A673 (cell line): ENCODE measurements around the gene MYO18B. TPM values are rescaled to one million over a fixed set of nuclear protein-coding genes. Genes with fewer than 3 reads are reported as not detected.

Source experiments
- BruUV-seq: library from RNA; stranded (reverse); fragments of 400-500 nt; replicated peaks from 2 replicates; lab custom pipeline; 2021; lab: Mats Ljungman, UMichigan
- CTCF ChIA-PET: fragments of 300-600 bp; sonication (Branson Sonifier 250); formaldehyde crosslinking; loops from one replicate; lab custom pipeline; 2022; ENCODE audit warnings: antibody characterized with exemption; lab: Charles Lee
- POLR2A ChIA-PET: fragments of 300-600 bp; sonication (Branson Sonifier 250); formaldehyde crosslinking; loops from one replicate; lab custom pipeline; 2022; ENCODE audit warnings: antibody characterized with exemption; ENCODE audit not compliant: low non-redundant PET; lab: Charles Lee
- DNase-seq: peaks from one replicate; pipeline ENCODE4 v3.0.0-alpha.2; 2015; ENCODE audit warnings: low spot score
- H3K27ac ChIP-seq: fragments of 200-600 bp; sonication (generic); 2 replicates; pipeline ENCODE4 v1.5.1; 2016; ENCODE audit warnings: mixed run types, low read depth, mild to moderate bottlenecking, mixed read lengths, antibody characterized with exemption, low read length; ENCODE audit not compliant: poor library complexity, severe bottlenecking
- H3K27me3 ChIP-seq: fragments of 200-600 bp; sonication (generic); replicated peaks from 2 replicates; pipeline ENCODE4 v1.6.1; 2017; ENCODE audit warnings: mixed run types, low read depth, mild to moderate bottlenecking, mixed read lengths, antibody characterized with exemption, low read length; ENCODE audit not compliant: insufficient read depth, poor library complexity
- H3K36me3 ChIP-seq: fragments of 200-600 bp; sonication (generic); 2 replicates; pipeline ENCODE4 v1.6.1; 2016; ENCODE audit warnings: mixed run types, mild to moderate bottlenecking, mixed read lengths, antibody characterized with exemption, low read length; ENCODE audit not compliant: insufficient read depth, poor library complexity, severe bottlenecking
- H3K4me1 ChIP-seq: fragments of 200-600 bp; sonication (generic); 2 replicates; pipeline ENCODE4 v1.6.1; 2017; ENCODE audit warnings: mixed run types, mild to moderate bottlenecking, mixed read lengths, antibody characterized with exemption, low read length; ENCODE audit not compliant: insufficient read depth, poor library complexity, severe bottlenecking
- H3K4me3 ChIP-seq: fragments of 200-600 bp; sonication (generic); 2 replicates; pipeline ENCODE4 v1.5.1; 2016; ENCODE audit warnings: low read depth, mixed run types, mild to moderate bottlenecking, mixed read lengths, low read length; ENCODE audit not compliant: poor library complexity, severe bottlenecking
- H3K9me3 ChIP-seq: fragments of 200-600 bp; sonication (generic); 2 replicates; pipeline ENCODE4 v1.6.1; 2016; ENCODE audit warnings: mixed run types, low read depth, mild to moderate bottlenecking, mixed read lengths, antibody characterized with exemption, low read length; ENCODE audit not compliant: poor library complexity, severe bottlenecking
- EZH2 ChIP-seq: fragments of 200-600 bp; sonication (generic); IDR thresholded peaks from 2 replicates; pipeline ENCODE4 v1.6.1; 2017; ENCODE audit warnings: borderline replicate concordance, low read depth, mild to moderate bottlenecking, mixed read lengths, antibody characterized with exemption, low read length; ENCODE audit not compliant: poor library complexity, severe bottlenecking
- intact Hi-C: fragments of 100-400 bp; cut with micrococcal nuclease; formaldehyde crosslinking; loops from one replicate; pipeline ENCODE4 v1.10.0; 2022; ENCODE audit not compliant: unreplicated experiment
- total RNA-seq: library from RNA; stranded (reverse); gene quantifications from 2 replicates; pipeline ENCODE4 v1.2.3, GENCODE V29; 2021
- TF ChIP-seq, protein P1 (sequence below): fragments of 300-800, 200-600 bp; sonication (generic); conservative IDR thresholded peaks from 2 replicates; pipeline ENCODE4 v1.5.1; 2017; ENCODE audit warnings: low read depth, mild to moderate bottlenecking, antibody characterized with exemption, low read length, moderate library complexity, mixed read lengths

MYO18B gene
- total RNA-seq, 1 experiment from 2014 or later, result not detected

DNA sequence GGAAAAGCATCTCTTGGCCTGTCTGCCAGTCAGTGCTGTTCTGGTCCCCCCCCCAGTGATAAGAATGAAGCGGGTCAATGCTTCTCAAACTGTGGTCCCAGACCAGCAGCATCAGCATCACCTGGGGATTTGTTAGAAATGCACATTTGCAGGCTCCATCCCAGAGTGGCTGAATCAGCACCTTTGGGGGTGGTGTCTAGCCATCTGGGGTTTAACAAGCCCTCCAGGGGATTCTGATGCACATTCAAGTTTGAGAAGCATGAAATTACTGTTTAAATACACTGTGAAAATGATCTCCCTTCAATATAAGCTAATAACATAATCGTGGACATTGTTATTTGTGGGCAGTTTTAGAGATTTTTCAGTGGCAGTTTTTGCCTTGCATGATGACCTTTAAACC, 133.5 kb downstream of the MYO18B start:
- ChIA-PET POLR2A (no interaction called here), CTCF (no interaction called here)
- Histone ChIP-seq H3K27me3 (peaks cover 13% of the 10 kb centered on the region), H3K36me3 (no peaks in the 10 kb centered on the region), H3K4me3 (no peak overlapping the region), H3K4me1 (no peaks in the 10 kb centered on the region), H3K27ac (no peak overlapping the region), H3K9me3 (no peaks in the 10 kb centered on the region)
- TF ChIP-seq, protein P1, sequence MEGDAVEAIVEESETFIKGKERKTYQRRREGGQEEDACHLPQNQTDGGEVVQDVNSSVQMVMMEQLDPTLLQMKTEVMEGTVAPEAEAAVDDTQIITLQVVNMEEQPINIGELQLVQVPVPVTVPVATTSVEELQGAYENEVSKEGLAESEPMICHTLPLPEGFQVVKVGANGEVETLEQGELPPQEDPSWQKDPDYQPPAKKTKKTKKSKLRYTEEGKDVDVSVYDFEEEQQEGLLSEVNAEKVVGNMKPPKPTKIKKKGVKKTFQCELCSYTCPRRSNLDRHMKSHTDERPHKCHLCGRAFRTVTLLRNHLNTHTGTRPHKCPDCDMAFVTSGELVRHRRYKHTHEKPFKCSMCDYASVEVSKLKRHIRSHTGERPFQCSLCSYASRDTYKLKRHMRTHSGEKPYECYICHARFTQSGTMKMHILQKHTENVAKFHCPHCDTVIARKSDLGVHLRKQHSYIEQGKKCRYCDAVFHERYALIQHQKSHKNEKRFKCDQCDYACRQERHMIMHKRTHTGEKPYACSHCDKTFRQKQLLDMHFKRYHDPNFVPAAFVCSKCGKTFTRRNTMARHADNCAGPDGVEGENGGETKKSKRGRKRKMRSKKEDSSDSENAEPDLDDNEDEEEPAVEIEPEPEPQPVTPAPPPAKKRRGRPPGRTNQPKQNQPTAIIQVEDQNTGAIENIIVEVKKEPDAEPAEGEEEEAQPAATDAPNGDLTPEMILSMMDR, result no peak
- no peak for TF ChIP-seq EZH2
- intact Hi-C loops, result loop anchor here (1.0 kb wide), 1 partner anchor 12 kb away; no protein-coding TSS in a partner anchor
- DNase-seq, result no peak
- BruUV-seq, result no TSS peak

DNA sequence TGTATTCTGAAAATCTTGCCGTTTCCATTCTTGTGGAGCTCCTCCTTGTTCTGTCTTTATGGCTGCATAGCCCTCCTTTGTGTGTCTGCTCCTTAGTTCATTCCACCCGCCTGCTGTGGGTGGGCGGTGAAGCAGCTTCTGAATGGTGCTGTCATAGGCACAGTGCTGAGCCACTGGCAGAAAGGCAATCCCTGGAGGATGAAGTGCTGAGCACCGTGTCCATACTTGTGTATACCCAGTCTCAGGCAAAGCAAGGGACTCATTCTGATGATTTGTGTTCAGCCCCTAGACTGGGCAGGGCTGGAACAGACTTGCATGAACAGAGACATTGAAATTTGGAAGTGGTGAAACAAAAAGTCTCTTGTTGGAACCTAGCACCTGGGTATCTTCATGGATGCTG, 134.9 kb downstream of the MYO18B start:
- Histone ChIP-seq H3K4me3 (no peak overlapping the region), H3K27me3 (peaks cover 23% of the 10 kb centered on the region), H3K27ac (no peak overlapping the region), H3K4me1 (no peaks in the 10 kb centered on the region), H3K9me3 (no peaks in the 10 kb centered on the region), H3K36me3 (no peaks in the 10 kb centered on the region)
- TF ChIP-seq, protein P1, result no peak
- TF ChIP-seq EZH2, result no peak
- intact Hi-C loops, result no loop called here
- POLR2A ChIA-PET, result no interaction called here
- BruUV-seq, result no TSS peak
- CTCF ChIA-PET, result no interaction called here
- DNase-seq, result no peak

DNA sequence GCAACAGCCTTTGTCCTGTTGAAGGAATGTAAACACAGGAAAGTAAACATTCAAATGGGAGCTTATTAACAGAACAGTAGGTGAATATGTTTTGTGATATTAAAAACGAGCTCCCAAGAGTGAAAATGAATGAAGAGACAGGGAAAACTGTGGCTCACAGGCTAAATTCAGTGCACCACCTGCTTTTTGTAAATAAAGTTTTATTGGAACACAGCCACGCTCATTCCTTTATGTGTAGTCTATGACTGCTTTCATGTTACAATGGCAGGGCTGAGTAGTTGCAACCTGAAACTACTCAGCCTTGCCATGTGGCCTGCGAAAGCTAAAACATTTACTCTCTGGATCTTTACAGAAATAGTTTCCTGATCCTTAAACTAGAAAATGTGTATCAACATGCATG, 136.9 kb downstream of the MYO18B start:
- H3K9me3 ChIP-seq, result no peaks in the 10 kb centered on the region
- H3K4me3 ChIP-seq, result no peak overlapping the region
- no peaks in the 10 kb centered on the region for H3K36me3 ChIP-seq
- CTCF ChIA-PET, result no interaction called here
- intact Hi-C loops, result no loop called here
- TF ChIP-seq, protein P1, result no peak
- TF ChIP-seq EZH2, result no peak
- H3K27ac ChIP-seq, result no peak overlapping the region
- no peak for DNase-seq
- BruUV-seq, result no TSS peak
- POLR2A ChIA-PET, result no interaction called here
- peaks cover 27% of the 10 kb centered on the region for H3K27me3 ChIP-seq
- no peaks in the 10 kb centered on the region for H3K4me1 ChIP-seq
